Measurements from ENCODE around the gene CFAP74. TPM values are rescaled to one million over a fixed set of nuclear protein-coding genes. Genes with fewer than 3 reads are reported as not detected.

The CFAP74 gene
- total and polyA plus RNA-seq, 12 donors, result 0.03 TPM; not detected in 11

GRCh38 chr1:2000432-2000831, 3.2 kb downstream of the CFAP74 start:
- H3K9me3 ChIP-seq, result no peaks in the 10 kb centered on the region
- no peak for ATAC-seq
- intact Hi-C loops (cut with DNase I), result no loop called here
- no peak for TF ChIP-seq CTCF (IDR thresholded peaks at IDR 0.05)
- H3K27ac ChIP-seq, result no peak overlapping the region
- no peaks in the 10 kb centered on the region for H3K36me3 ChIP-seq
- H3K27me3 ChIP-seq, result peaks cover 4 to 64% (median 42%) of the 10 kb centered on the region in 7 donors
- DNase-seq, result no peak
- WGBS, 2 donors, result 87 to 88% methylated on average over 7 of the region's 7 CpGs
- H3K4me1 ChIP-seq, result peaks cover 0 to 15% (median 0%) of the 10 kb centered on the region in 9 donors
- H3K4me3 ChIP-seq, result no peak overlapping the region

GRCh38 chr1:1997576-1997975, 6.0 kb downstream of the CFAP74 start:
- Histone ChIP-seq H3K4me1 (peaks cover 0 to 10% (median 0%) of the 10 kb centered on the region in 9 donors), H3K36me3 (no peaks in the 10 kb centered on the region), H3K27ac (no peak overlapping the region), H3K27me3 (peaks cover 0 to 40% (median 15%) of the 10 kb centered on the region in 7 donors), H3K4me3 (no peak overlapping the region), H3K9me3 (no peaks in the 10 kb centered on the region)
- intact Hi-C loops (cut with DNase I), result no loop called here
- WGBS, 2 donors, result 71 to 72% methylated on average over 6 of the region's 6 CpGs
- DNase-seq, result no peak
- no peak for ATAC-seq
- TF ChIP-seq CTCF (IDR thresholded peaks at IDR 0.05), result no peak

- no peak overlapping the region for H3K4me3 ChIP-seq
- no peak for TF ChIP-seq CTCF (IDR thresholded peaks at IDR 0.05)
- intact Hi-C loops (cut with DNase I), result no loop called here
- peak overlapping the region in 2 of 10 donors; percentile 34 to 53 for H3K27ac ChIP-seq
- no peak for DNase-seq
- WGBS, 2 donors, result 62 to 66% methylated on average over 12 of the region's 12 CpGs
- H3K27me3 ChIP-seq, result peaks cover 0 to 27% (median 7%) of the 10 kb centered on the region in 7 donors
- no peaks in the 10 kb centered on the region for H3K36me3 ChIP-seq
- ATAC-seq, result peak in 2 of 8 donors; percentile 22 to 51
- no peaks in the 10 kb centered on the region for H3K9me3 ChIP-seq
- peaks cover 0 to 10% (median 2%) of the 10 kb centered on the region in 9 donors for H3K4me1 ChIP-seq
Observed at GRCh38 chr1:1996207-1996651, 7.4 kb downstream of the CFAP74 start.

DNA sequence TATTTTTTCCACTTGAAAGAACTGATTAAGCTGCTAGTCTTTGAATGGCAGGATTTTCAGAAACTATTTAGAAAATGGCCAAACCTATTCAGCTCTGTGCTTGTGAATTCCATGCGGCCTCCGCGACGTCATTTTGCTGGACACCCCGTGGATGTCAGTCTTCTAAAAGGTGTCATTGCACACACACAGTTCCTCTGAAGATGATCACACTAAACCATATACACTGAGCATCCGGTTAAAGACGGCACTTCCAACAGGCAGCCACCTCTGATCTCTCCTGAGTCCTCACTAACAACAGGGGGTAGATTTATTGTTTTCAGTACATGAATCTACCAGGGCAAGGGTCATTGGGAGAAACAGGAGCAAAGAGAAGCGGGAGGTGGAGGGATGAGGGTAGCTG, 9.1 kb downstream of the CFAP74 start:
- Histone ChIP-seq H3K4me1 (peaks cover 0 to 18% (median 12%) of the 10 kb centered on the region in 9 donors), H3K27me3 (peaks cover 0 to 21% (median 0%) of the 10 kb centered on the region in 7 donors), H3K9me3 (no peaks in the 10 kb centered on the region), H3K36me3 (no peaks in the 10 kb centered on the region), H3K27ac (no peak overlapping the region), H3K4me3 (no peak overlapping the region)
- ATAC-seq (no peak), DNase-seq (no peak)
- no peak for TF ChIP-seq CTCF (IDR thresholded peaks at IDR 0.05)
- intact Hi-C loops (cut with DNase I), result no loop called here
- WGBS, 2 donors, result 67 to 80% methylated on average over 8 of the region's 8 CpGs
